SK-N-SH treated with all-trans-retinoic acid at 6 μM for 48 hours (cell line): ENCODE data around the gene RNASE8.

Source experiments
- BACH2 ChIP-seq: fragments of 250-450 bp; sonication (Bioruptor Pico); IDR thresholded peaks from 2 replicates; pipeline ENCODE4 v1.9.0; 2021; ENCODE audit warnings: mild to moderate bottlenecking, borderline replicate concordance
- CSDC2 ChIP-seq: fragments of 250-450 bp; sonication (Bioruptor Pico); IDR thresholded peaks from 2 replicates; pipeline ENCODE4 v1.5.0; 2020; ENCODE audit warnings: mild to moderate bottlenecking, moderate library complexity
- GLIS3 ChIP-seq: fragments of 250-450 bp; sonication (Bioruptor Pico); IDR thresholded peaks from 2 replicates; pipeline ENCODE4 v1.5.0; 2020; ENCODE audit warnings: mild to moderate bottlenecking, moderate library complexity
- SNAI2 ChIP-seq: fragments of 250-450 bp; sonication (Bioruptor Pico); IDR thresholded peaks from 2 replicates; pipeline ENCODE4 v1.5.0; 2020; ENCODE audit warnings: mild to moderate bottlenecking, moderate library complexity
- TCF4 ChIP-seq: fragments of 250-450 bp; sonication (Bioruptor Pico); IDR thresholded peaks from 2 replicates; pipeline ENCODE4 v1.8.0; 2021; ENCODE audit warnings: mild to moderate bottlenecking, moderate library complexity, borderline replicate concordance
- ZFP30 ChIP-seq: fragments of 450-650 bp; formaldehyde crosslinking; IDR thresholded peaks from 2 replicates; pipeline ENCODE4 v1.5.0; 2022; ENCODE audit warnings: mild to moderate bottlenecking, moderate library complexity
- ZNF565 ChIP-seq: fragments of 450-650 bp; formaldehyde crosslinking; conservative IDR thresholded peaks from 2 replicates; pipeline ENCODE4 v1.5.0; 2020; ENCODE audit warnings: low read depth, mild to moderate bottlenecking, moderate library complexity
- TF ChIP-seq, protein P1 (sequence below): fragments of 250-450 bp; sonication (Bioruptor Pico); IDR thresholded peaks from 2 replicates; pipeline ENCODE4 v1.5.0; 2020; ENCODE audit warnings: mild to moderate bottlenecking, moderate library complexity
- TF ChIP-seq, protein P2 (sequence below): fragments of 250-450 bp; sonication (Bioruptor Pico); IDR thresholded peaks from 2 replicates; pipeline ENCODE4 v1.8.0; 2020; ENCODE audit warnings: mild to moderate bottlenecking, moderate library complexity, borderline replicate concordance
- TF ChIP-seq, protein P3 (sequence below): fragments of 250-450 bp; sonication (Bioruptor Pico); IDR thresholded peaks from 2 replicates; pipeline ENCODE4 v1.8.0; 2021; ENCODE audit warnings: low read depth, mild to moderate bottlenecking, moderate library complexity, borderline replicate concordance

DNA sequence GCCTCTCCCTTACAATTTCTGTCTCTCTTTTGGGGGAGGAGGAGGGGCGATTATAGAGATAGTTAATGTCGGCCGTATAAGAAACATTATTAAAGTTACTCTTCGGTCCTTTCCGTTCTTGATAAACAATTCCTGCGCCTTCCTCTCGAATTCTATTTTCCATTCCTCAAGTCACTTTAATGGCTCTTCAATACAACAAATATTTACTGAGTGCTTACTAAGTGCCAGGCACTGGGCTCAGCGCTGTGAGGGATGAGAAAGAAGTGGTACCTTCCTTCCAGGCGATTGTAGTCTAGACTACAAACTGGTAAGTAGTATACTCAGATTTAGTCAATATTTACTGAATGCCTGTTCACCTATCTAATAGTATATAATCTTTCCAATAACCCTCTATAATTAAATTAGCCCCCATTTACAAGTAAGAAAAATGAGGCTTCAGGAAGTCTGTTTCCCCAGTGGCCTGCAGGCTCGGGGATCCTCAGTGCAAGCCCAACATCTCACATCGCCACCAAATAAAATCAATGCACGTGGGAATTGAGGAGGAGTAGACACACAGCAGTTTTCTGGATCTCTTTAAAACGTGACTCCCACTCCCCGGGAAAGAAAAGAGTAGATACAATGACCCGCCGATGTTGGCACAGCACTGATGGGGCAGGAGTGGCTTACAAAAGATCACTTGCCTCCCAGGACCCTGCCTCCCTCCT, 41.4 kb downstream of the RNASE8 start:
- TF ChIP-seq GLIS3 (no peak), SNAI2 (CRISPR knock-in tag) (no peak), ZNF565 (CRISPR knock-in tag) (no peak), TCF4 (CRISPR knock-in tag) (no peak), ZFP30 (no peak), CSDC2 (CRISPR knock-in tag) (no peak), BACH2 (CRISPR knock-in tag) (no peak)
- TF ChIP-seq, protein P1, sequence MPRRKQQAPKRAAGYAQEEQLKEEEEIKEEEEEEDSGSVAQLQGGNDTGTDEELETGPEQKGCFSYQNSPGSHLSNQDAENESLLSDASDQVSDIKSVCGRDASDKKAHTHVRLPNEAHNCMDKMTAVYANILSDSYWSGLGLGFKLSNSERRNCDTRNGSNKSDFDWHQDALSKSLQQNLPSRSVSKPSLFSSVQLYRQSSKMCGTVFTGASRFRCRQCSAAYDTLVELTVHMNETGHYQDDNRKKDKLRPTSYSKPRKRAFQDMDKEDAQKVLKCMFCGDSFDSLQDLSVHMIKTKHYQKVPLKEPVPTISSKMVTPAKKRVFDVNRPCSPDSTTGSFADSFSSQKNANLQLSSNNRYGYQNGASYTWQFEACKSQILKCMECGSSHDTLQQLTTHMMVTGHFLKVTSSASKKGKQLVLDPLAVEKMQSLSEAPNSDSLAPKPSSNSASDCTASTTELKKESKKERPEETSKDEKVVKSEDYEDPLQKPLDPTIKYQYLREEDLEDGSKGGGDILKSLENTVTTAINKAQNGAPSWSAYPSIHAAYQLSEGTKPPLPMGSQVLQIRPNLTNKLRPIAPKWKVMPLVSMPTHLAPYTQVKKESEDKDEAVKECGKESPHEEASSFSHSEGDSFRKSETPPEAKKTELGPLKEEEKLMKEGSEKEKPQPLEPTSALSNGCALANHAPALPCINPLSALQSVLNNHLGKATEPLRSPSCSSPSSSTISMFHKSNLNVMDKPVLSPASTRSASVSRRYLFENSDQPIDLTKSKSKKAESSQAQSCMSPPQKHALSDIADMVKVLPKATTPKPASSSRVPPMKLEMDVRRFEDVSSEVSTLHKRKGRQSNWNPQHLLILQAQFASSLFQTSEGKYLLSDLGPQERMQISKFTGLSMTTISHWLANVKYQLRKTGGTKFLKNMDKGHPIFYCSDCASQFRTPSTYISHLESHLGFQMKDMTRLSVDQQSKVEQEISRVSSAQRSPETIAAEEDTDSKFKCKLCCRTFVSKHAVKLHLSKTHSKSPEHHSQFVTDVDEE (CRISPR knock-in tag), result no peak
- TF ChIP-seq, protein P2, sequence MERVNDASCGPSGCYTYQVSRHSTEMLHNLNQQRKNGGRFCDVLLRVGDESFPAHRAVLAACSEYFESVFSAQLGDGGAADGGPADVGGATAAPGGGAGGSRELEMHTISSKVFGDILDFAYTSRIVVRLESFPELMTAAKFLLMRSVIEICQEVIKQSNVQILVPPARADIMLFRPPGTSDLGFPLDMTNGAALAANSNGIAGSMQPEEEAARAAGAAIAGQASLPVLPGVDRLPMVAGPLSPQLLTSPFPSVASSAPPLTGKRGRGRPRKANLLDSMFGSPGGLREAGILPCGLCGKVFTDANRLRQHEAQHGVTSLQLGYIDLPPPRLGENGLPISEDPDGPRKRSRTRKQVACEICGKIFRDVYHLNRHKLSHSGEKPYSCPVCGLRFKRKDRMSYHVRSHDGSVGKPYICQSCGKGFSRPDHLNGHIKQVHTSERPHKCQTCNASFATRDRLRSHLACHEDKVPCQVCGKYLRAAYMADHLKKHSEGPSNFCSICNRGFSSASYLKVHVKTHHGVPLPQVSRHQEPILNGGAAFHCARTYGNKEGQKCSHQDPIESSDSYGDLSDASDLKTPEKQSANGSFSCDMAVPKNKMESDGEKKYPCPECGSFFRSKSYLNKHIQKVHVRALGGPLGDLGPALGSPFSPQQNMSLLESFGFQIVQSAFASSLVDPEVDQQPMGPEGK (CRISPR knock-in tag), result no peak
- TF ChIP-seq, protein P3, sequence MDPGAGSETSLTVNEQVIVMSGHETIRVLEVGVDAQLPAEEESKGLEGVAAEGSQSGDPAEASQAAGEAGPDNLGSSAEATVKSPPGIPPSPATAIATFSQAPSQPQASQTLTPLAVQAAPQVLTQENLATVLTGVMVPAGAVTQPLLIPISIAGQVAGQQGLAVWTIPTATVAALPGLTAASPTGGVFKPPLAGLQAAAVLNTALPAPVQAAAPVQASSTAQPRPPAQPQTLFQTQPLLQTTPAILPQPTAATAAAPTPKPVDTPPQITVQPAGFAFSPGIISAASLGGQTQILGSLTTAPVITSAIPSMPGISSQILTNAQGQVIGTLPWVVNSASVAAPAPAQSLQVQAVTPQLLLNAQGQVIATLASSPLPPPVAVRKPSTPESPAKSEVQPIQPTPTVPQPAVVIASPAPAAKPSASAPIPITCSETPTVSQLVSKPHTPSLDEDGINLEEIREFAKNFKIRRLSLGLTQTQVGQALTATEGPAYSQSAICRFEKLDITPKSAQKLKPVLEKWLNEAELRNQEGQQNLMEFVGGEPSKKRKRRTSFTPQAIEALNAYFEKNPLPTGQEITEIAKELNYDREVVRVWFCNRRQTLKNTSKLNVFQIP, result no peak
